HG02973 (cell line): ENCODE results near the gene UBE2O.

Experiments
- ATAC-seq: cut with Tn5 transposase; IDR thresholded peaks from one replicate; pipeline ENCODE4 v1.9.1; 2021; ENCODE audit warnings: moderate library complexity; ENCODE audit not compliant: unreplicated experiment

UBE2O gene

DNA sequence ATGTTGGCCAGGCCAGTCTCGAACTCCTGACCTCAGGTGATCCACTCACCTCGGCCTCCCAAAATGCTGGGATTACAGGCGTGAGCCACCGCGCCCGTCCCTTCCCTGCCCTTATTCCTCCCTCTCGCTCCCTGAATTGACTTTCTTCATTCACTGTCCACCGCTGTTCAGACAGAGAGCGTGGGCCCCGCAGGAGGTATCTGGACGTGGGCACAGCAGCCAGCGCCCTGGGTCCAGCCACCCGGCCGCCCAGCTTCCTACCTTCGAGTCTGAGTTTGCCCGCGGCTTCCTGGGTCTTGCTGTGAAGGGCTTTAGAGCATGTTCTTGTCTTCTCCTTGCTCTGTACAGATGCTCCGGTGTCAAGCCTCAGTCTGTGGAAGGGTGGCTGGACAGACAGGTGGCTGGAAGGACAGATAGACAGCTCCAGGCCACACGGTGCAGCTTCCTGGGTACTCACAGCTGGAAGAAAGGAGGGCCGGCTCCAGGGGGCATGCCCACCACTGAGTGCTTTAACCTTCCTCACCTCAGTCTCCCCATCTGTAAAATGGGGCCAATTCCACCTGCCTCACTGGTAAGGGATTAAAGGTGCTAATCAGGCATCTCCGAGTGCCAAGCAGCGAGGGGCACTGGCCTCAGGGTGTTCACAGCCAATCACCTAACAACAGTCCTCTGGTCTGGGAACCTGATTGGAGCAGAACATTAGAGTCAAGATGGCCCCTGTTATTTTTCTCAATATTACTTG, 34.7 kb upstream of the UBE2O start:
- ATAC-seq = no peak

DNA sequence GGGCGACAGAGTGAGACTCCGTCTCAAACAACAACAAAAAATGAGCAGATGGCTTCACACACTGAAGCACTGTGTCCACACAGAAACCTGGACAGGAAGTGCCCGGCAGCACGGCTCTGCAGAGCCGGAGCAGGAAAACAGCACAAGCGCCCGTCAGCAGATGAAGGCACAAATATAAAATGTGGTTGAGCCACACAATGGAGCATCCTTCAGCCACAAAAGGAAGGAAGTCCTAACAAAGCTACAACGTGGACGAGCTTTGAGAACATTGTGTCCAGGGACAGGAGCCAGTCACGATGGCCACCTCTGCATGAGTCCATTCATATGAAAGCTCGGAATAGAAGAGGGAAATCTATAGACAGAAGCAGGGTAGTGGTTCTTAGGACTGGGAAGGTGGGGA, 32.6 kb upstream of the UBE2O start:
- ATAC-seq = no peak

DNA sequence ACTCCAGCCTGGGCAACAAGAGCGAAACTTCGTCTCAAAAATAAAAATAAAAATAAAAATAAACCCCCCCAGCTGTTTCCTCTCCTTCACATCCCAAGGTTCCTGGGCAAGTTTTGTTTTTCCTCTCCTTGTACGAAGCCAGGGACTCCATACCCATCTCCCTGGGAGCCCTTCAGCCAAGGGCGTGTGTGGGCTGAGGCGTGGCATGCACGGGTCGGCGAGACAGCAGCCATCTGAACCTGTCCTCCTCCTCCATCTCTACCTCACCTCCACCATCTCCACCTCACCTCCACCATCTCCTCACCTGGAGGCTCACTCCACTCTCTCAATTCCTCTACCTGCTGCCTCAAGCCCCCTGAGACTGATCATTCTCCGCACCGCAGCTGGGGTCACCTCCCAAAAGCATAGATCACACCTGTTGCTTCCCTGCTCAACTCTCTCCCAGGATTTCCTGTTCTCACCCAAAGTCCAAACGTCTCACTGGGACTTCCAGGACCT, 31.3 kb upstream of the UBE2O start:
- ATAC-seq = no peak

DNA sequence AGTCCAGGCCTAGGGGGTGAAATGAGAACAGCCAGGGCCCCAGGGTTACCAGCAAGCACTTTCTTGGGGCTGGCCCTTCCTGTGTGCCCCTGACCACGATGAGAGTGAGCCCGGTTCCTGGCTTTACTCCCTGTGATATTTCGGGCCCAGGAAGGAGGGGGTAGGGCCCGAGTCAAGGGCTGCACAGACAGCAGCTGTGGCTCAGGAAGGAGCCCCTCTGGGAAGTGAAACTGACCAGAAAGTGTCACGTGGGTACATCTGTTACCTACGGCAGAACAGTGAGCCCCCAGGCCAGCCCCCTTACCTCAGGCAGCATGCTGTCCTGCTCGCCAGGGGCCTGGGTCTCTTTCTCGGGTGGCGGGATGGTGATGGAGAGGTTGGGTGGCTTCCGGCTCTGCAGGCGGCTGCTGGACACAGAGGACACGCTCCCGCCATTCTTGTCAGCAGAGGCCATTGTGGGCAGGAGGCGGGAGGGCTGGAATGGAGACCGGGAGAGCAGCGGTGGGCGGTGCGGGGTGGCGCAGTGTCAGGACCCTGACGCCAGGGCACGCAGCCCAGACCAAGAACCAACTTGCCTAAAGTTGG, 28.2 kb upstream of the UBE2O start:
- peak; percentile 44 for ATAC-seq

DNA sequence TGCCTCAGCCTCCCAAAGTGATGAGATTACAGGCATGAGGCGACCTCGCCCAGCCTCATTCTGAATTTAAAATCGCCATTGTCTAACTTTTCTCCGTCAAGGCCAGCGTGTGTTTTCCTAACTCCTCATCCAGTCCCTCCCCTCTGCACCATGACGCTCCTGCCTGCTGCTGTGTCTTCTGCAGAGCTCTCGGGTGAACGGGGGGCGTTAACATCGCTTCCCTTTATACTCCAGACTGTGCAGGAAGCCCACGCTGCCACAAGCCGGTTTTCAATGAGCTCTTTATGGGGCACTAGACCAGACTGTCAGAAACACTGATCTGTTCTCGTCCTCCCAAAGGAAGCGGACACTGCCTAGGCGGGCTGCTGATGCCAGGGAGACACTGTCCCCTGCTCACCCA, 27.7 kb upstream of the UBE2O start:
- peak; percentile 3 for ATAC-seq

DNA sequence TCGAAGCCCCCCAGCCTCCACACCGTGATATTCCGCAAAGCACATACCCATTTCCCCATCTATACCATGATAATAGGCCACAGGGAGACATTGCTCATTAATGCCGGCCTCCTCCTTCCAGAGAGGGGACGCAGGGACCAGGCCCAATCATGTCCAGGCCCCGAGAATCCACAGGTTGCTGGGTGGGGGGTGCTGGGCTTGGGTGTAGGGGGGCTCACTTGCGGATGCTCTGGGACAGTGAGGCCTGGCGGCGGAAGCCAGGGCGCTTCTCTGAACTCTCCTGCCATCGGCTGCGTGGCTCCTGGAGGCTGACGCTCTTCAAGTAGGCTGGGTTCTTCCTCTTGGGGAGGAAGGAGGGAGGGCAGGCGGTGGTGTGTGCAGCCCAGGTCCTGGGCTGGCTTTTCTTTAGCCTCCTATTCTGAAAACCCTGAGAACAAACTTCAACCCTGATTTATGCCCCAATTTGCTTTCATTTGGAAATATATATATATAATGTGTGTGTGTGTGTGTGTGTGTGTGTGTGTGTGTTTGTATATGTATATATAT, 26.6 kb upstream of the UBE2O start:
- ATAC-seq = no peak

DNA sequence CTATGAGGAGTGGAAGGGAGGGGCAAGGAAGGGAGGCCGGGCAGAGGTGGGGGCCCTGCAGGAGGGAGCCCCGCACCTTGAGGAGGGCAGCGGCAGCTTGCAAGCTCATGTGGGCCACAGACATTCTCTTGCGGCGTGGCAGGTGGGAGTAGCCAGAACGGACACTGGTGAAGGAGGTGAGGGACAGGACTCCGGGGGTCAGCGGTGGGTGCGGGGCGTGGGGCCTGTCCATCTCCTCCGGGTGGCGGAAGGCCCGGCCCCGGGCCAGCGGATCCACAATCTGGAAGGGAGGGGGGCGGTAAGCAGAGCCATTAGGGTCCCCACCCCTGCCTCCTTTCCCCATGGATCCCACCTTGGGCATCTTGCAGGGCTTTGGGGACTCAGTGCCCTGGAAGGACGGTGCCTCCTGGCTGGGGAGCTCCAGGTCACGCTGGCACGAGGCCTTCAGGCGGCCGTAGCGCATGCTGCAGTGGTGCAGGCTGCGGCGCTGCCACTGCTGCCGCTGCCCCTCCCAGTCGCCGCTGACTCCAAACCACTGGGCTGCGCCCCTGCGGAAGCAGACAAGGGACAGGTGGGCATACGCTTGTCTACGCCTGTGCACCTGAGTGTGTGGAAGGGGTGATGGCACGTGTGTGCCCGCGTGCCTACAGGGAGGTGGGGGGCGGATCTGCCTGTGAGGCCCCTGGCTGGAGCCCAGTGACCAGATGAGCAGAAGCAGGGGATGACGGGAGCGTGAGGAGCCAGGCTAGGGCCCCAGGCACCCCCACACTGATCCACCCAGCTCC, 26.0 kb upstream of the UBE2O start:
- ATAC-seq = no peak

DNA sequence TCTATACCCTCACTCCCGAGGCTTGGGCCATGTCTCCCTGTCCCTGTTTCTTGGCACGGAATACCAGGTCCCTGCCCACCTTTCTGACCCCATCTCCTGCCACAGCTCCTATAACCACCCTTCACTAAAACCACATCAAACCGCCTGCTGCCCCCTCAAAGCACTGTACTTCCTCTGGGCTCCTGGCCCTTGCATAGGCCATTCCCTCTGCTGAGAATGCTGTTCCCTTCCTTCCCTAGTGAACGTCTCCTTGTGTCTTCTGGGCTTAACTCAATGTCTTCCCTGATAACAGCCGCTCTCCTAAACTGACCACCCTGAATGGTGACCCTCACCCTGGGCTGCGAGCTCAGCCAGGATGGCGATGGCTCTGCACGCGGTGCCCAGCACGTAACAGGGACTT, 25.1 kb upstream of the UBE2O start:
- ATAC-seq = no peak

DNA sequence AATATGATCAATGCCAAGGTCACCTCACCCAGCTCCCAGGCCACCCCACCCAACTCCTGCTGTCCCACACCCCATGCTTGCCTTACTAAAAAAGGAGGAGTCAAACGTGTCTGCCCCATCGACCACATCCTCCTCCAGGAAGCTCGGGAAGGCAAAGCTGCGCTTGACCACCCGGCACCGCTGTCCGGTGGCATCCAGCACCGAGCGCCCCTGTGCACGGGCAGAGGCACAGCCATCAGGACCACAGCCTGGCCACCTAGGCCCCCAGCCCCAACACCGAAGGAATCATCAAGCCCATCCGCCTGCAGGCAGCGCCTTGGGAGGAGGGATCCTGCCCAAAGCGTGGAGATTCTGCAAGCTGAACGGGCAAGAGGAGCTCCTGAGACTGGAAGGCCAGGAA, 24.6 kb upstream of the UBE2O start:
- no peak for ATAC-seq

DNA sequence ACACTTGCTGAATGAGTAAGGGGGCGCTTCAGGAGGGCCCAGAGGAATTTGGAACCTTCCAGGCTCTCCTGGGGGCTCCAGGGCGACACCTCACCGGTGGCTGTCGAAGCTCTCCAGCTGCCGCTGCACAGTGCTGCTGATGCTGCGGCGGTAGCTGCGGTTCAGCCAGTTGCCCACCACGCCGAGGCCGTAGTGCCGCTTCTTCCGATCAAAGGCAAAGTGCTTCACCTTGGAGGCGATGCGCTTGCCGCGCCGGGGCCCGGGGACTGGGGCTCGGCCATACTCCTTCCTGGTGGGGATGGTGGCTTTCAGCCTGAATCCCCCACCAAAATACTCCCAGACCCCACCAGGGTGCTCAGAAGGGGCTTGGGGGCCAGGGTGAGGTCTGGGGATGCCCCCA, 23.8 kb upstream of the UBE2O start:
- no peak for ATAC-seq

DNA sequence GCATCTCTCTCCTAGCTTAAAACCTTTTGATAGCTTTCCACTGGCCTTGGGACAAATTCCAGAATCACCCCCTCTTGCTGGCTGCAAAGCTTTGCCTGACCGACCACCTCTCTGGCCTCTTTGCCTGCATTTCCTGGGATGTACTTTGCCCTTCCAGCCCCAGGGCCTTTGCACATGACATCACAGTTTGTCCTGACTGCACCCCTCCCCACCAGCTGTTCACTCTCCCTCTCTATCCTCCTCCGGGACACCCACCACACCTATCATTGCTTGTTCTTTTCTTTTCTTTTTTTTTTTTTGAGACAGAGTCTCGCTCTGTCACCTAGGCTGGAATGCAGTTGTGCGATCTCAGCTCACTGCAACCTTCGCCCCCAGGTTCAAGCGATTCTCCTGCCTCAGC, 22.4 kb upstream of the UBE2O start:
- ATAC-seq = no peak

DNA sequence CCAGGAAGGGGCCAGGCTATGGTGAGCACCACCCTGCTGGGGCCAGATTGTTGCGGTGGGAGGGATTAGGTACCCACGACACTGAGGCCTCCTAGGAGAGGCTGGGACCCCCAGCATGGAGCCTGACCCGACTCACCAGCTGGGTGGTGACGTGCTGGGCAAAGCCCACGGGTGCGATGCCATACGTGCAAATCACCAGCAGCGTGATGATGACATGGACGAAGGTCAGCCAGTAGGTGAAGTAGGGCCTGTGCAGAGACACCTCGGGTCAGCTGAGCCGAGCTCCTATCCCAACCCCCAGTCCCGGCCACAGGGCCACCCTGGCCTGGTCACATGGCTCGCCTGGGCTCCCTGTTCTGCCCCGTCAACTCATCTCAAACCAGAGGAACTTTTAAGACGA, 21.9 kb upstream of the UBE2O start:
- ATAC-seq = no peak

DNA sequence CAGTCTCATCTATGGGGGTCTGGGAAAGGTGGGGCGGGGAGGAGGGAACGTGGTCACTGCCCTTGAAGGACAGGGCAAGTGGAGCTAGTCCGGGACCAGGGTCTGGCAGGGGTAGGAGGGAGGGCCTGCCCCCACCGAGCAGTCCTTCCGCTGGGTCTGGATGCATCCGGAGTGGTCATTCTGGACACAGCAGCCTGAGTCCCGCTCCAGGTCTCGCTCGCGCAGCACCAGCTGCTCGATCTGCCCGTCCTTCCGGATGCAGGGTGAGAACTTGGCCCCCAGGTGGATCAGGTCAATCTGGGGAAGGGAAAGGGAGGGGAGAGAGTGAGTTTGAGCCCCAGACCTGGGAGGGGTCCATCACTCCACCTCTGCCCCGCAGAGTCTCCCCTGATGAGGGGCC, 21.3 kb upstream of the UBE2O start:
- ATAC-seq = no peak

DNA sequence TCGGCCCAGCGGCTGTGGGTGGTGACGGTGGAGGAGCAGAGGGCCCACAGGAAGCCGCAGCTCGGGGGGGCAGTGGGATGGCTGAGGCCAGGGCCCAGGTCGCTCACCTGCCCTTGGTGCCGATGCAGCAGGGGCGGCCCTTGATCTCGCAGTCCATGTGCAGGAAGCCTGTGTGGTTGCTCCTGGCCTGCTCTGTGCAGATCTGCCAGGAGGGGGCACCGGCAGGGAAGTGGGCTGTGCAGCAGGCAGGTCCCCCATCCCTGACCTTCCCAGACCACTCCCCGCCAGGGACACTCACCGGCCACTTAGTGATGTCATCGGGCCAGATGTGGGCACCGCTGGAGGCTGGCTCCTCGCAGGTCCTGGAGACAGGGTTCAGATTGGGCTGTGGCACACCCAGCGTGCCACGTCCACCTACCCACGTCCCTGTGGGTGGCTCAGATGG, 20.6 kb upstream of the UBE2O start:
- ATAC-seq = no peak

DNA sequence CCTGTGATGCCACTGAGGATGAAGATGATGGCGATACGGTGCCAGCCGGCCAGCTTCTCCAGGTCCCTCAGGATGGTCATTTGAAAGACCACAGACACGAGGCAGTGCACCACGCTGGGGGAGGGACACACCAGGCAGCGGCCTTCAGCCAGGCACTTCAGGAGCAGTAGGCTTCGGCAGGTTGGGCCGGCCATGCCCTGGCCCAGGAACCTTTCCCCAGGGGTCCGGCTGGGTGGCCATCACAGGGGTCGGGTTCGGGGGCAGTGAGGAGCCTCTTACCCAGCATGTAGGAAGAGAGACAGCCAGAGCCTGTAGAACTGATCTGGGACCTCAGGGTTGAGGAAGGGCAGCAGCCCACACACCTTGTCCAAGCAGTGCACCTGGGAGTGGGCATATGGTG, 19.8 kb upstream of the UBE2O start:
- no peak for ATAC-seq

DNA sequence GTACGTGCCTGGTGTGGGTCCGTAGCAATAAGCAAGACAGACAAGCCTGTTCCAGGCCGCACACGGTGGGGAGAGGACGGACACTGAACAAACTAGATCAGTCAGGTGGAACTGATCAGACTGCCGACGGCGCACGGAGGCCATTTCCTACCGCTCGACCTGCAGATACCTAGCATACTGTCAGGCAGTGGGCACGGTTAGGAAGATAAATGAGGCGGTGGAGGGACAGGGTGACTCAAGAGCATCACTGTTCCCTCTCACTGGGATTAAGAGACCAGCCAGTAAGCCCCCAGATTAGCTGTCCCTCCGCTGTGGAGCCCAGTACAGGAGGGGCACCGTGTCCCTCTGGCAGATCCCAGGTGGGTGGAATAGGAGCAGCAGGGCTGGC, 19.3 kb upstream of the UBE2O start:
- ATAC-seq = no peak

DNA sequence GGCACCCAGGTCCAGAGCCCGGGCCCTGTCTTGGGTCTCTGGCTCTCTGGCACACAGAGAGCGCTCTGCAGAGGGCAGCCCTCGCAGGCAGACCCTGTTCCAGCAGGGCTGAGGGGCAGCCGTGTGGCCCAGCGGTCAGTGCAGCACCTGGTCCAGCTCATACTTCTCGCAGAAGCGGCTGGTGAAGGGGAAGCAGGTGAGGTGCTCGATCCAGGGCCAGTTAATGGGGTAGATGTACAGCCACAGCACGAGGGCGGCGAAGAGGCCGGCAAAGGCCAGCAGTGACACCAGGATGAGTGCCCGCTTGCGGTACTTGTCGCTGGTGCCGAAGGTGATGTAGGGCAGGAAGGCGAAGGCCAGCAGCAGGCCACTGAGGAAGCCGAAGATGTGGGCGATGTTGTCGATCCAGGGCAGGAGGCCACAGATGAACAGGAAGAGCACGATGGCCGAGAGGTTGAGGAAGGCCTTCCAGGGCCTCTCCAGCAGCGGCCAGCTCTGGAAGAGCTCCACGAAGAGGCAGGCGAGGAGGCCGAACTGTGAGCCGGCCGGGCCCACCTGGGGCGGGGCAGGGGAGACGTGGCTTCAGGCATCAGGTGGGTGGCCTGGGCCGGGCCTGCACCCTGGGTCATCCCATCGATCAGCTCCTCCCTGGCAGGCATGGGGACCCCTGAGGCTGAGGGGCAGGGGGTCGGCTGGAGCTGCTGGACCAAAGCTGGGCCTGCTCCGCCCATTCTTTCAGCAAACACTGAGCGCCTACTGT, 18.7 kb upstream of the UBE2O start:
- ATAC-seq = no peak

DNA sequence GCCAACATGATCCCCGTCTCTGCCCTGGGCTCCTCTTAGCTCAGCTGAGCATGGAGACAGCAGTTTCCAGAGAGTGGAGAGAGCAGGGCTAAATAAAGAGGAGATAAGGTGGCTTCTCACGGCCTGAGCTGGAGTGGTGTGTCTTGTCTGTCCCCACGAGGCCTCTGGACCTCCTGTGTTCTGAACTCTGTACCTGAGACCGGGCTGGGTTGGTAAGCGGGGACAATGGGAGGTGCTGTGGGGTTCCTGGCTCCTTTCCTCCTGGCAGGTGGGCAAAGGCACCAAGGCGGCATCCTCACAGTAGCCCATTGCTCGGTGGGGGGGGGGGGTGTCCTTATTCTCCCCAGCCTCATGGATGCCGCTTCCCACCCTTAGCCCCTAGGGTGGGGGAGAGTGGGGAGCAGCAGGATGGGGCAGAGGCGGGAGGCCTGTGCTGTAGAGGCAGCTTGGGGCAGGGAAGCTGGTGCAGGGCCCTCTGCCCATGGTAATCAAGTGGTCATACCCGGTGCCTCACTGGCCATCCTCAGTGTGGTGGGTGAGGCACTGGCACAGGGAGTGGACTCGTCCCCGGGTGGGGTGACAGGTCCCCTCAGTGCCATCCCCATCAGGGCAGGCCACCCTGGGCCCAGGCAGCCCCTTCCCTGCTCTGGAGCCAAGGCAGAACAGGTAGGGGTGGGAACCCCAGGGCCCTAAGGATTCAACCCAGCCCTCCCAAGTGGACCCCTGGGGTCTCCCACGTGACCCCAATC, 17.2 kb upstream of the UBE2O start:
- ATAC-seq = no peak

DNA sequence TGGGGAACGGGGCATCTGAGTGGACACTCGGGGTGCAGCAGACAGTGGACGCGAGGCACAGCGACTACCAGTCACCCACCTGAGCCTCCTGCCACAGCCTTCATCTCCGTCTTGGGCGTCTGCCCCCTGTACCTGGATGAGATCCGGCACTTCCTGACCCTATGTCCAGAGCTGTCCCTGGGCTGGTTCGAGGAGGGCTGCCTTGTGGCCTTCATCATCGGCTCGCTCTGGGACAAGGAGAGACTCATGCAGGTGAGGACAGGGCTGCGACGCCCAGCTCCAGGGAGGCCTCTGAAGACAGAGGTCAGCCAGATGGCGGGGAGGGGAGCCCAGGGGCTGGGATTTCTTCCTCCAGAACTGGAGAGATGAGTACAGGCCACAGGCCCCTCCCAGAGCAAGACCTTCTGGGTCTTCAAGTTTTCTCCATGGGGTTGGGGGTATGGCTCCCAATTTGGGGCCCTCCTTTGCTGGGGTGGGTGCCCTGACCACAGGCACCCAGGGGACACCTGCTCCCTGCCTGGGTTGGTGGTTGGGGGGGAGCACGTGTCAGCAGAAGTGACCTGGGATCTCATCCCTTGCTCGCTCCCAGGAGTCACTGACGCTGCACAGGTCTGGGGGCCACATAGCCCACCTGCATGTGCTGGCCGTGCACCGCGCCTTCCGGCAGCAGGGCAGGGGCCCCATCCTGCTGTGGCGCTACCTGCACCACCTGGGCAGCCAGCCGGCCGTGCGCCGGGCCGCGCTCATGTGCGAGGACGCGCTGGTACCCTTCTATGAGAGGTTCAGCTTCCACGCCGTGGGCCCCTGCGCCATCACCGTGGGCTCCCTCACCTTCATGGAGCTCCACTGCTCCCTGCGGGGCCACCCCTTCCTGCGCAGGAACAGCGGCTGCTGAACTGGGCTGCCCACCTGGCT, 16.4 kb upstream of the UBE2O start:
- ATAC-seq = no peak
